SH-SY5Y (cell line): Measurements from ENCODE around the gene ECHS1.

Experiments
- GATA2 ChIP-seq: IDR thresholded peaks from 2 replicates; pipeline ENCODE4 v1.6.1; 2011; ENCODE audit warnings: mild to moderate bottlenecking, low read depth, low read length
- GATA3 ChIP-seq: IDR thresholded peaks from 2 replicates; pipeline ENCODE4 v1.6.1; 2011; ENCODE audit warnings: low read depth, mild to moderate bottlenecking, low read length, moderate library complexity

DNA sequence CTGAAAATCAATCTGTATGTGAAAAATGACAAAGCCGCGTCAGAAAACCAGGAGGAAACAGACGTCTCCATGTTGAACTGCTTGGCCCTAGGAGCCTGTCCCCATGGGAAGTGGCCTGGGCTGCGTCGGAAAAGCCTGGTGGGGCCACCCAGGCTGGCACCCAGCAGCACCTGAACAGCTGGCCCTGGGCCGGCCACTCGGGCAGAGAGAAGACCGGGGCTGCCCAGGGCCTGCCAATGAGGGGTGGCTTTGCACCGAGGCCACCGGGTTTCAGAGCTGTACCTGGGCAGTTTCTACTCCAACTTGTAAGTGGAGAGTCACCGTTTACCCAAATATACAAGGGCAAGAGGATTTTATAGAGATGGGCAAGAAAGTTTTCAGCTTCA is 14.2 kb downstream of the ECHS1 start:
- TF ChIP-seq GATA2 (no peak), GATA3 (no peak)
